Activated CD4-positive, alpha-beta T cell treated with anti-CD3 and anti-CD28 coated beads, Interleukin-2, amount 50 U/mL, for 24 hours (primary cell): ENCODE data around the gene FLOT1.
"Not testable (repeated sequence)": the region's sequence is repeated elsewhere in the genome, so short reads cannot be mapped to it uniquely, and the experiment has no call there.

Experiments used
- DNase-seq, 2 donors: peaks; one replicate each; pipeline ENCODE4 v3.0.0-alpha.2; 2020; ENCODE audit warnings: low read depth in 1 of 2, low spot score in 1 of 2

Gene FLOT1

GRCh38 chr6:30767158-30767943, 24.9 kb upstream of the FLOT1 start:
- DNase-seq: no peak

- no peak for DNase-seq
Measured at GRCh38 chr6:30766461-30767157, 24.1 kb upstream of the FLOT1 start.

- not testable (repeated sequence) for DNase-seq
Measured at GRCh38 chr6:30765495-30765894, 23.0 kb upstream of the FLOT1 start.

GRCh38 chr6:30764490-30765043, 22.1 kb upstream of the FLOT1 start:
- DNase-seq: not testable (repeated sequence)

- no peak for DNase-seq
Measured at GRCh38 chr6:30763618-30764489, 21.4 kb upstream of the FLOT1 start.

- no peak for DNase-seq
Measured at GRCh38 chr6:30763155-30763617, 20.7 kb upstream of the FLOT1 start.

GRCh38 chr6:30761791-30762429, 19.4 kb upstream of the FLOT1 start:
- DNase-seq: no peak

GRCh38 chr6:30760549-30760948, 18.1 kb upstream of the FLOT1 start:
- DNase-seq: no peak

GRCh38 chr6:30759575-30760239, 17.2 kb upstream of the FLOT1 start:
- DNase-seq: no peak

GRCh38 chr6:30757261-30757904, 14.9 kb upstream of the FLOT1 start:
- no peak for DNase-seq

GRCh38 chr6:30756405-30757003, 14.0 kb upstream of the FLOT1 start:
- not testable (repeated sequence) for DNase-seq

GRCh38 chr6:30754631-30755030, 12.1 kb upstream of the FLOT1 start:
- no peak for DNase-seq

GRCh38 chr6:30752157-30752927, 9.9 kb upstream of the FLOT1 start:
- no peak for DNase-seq

GRCh38 chr6:30750379-30750668, 7.8 kb upstream of the FLOT1 start:
- DNase-seq: no peak

GRCh38 chr6:30749554-30750378, 7.3 kb upstream of the FLOT1 start:
- DNase-seq: no peak

- DNase-seq: no peak
Measured at GRCh38 chr6:30748851-30749540, 6.5 kb upstream of the FLOT1 start.
